ENCODE data around the gene FHIT. TPM values are rescaled to one million over a fixed set of nuclear protein-coding genes. Genes with fewer than 3 reads are reported as not detected.

FHIT gene
- total RNA-seq, 4 donors from 2014 or later: 4.4 to 10.6 (median 8.4) TPM

- TF ChIP-seq CTCF (IDR thresholded peaks at IDR 0.05; ENCODE audit: low read depth): no peak
Measured at GRCh38 chr3:60445446-60445845, 805.8 kb downstream of the FHIT start.

GRCh38 chr3:60444898-60445437, 806.3 kb downstream of the FHIT start:
- TF ChIP-seq CTCF (IDR thresholded peaks at IDR 0.05; ENCODE audit: low read depth): no peak

- no peak for TF ChIP-seq CTCF (IDR thresholded peaks at IDR 0.05; ENCODE audit: low read depth)
Measured at GRCh38 chr3:60440869-60441268, 810.4 kb downstream of the FHIT start.

- no peak for TF ChIP-seq CTCF (IDR thresholded peaks at IDR 0.05; ENCODE audit: low read depth)
Measured at GRCh38 chr3:60435941-60436650, 815.2 kb downstream of the FHIT start.

GRCh38 chr3:60434950-60435349, 816.3 kb downstream of the FHIT start:
- TF ChIP-seq CTCF (IDR thresholded peaks at IDR 0.05; ENCODE audit: low read depth): no peak

GRCh38 chr3:60434323-60434722, 816.9 kb downstream of the FHIT start:
- TF ChIP-seq CTCF (IDR thresholded peaks at IDR 0.05; ENCODE audit: low read depth): no peak

GRCh38 chr3:60431599-60431958, 819.7 kb downstream of the FHIT start:
- no peak for TF ChIP-seq CTCF (IDR thresholded peaks at IDR 0.05; ENCODE audit: low read depth)

Data from subcutaneous adipose tissue (tissue), 4 donors.